ENCODE results near the gene AP1S3.

AP1S3 gene

GRCh38 chr2:223725494-223725893 is 111.9 kb downstream of the AP1S3 start:
- H2BK15ac ChIP-seq (ENCODE audit: low read depth, poor library complexity, severe bottlenecking) = no peak overlapping the region
- H3K9me3 ChIP-seq (ENCODE audit: control insufficient read depth, low read length) = no peaks in the 10 kb centered on the region
- no peaks in the 10 kb centered on the region for H3K27me3 ChIP-seq (ENCODE audit: control insufficient read depth in 1 of 2, insufficient read depth in 1 of 2, low read length in 2 of 2)
- no peak overlapping the region for H3K4ac ChIP-seq (ENCODE audit: low read depth in 1 of 2, low read length in 2 of 2)
- no peak overlapping the region for H3K23ac ChIP-seq (ENCODE audit: low read length in 2 of 2)
- no peak overlapping the region for H4K8ac ChIP-seq (ENCODE audit: low read length)
- H3K27ac ChIP-seq (ENCODE audit: low read length, poor library complexity, severe bottlenecking) = peak overlapping the region; percentile 96
- H2BK120ac ChIP-seq (ENCODE audit: low read depth, low read length) = peak overlapping the region; percentile 6
- 3% methylated on average over 5 of the region's 5 CpGs for WGBS
- peak; percentile 97 for DNase-seq
- H3K14ac ChIP-seq (ENCODE audit: low read length in 2 of 2) = no peak overlapping the region
- peaks cover 4% of the 10 kb centered on the region for H3K4me1 ChIP-seq (ENCODE audit: control insufficient read depth, insufficient read depth, low read depth, low read length)
- no peak overlapping the region for H2AFZ ChIP-seq (ENCODE audit: low read depth, low read length)
- no peak overlapping the region for H2BK5ac ChIP-seq (ENCODE audit: low read depth, low read length, poor library complexity, severe bottlenecking)
- H2AK5ac ChIP-seq (ENCODE audit: low read length, severe bottlenecking) = no peak overlapping the region
- no peak overlapping the region for H4K91ac ChIP-seq (ENCODE audit: low read length)
- no peaks in the 10 kb centered on the region for H3K79me1 ChIP-seq (replicated peaks; ENCODE audit: low read length, poor library complexity, severe bottlenecking)
- H3K4me2 ChIP-seq (ENCODE audit: low read length, poor library complexity, severe bottlenecking) = no peak overlapping the region
- H3K9ac ChIP-seq (ENCODE audit: low read length) = peak overlapping the region; percentile 40
- H2BK12ac ChIP-seq (ENCODE audit: low read length in 2 of 2) = peak overlapping the region in 1 of 2 experiments; percentile 35
- peak overlapping the region; percentile 55 to 90 for H3K18ac ChIP-seq (ENCODE audit: low read depth in 1 of 2, low read length in 2 of 2)
- peak overlapping the region in 1 of 2 experiments; percentile 15 for H3K4me3 ChIP-seq (ENCODE audit: insufficient read depth in 1 of 2, low read depth in 1 of 2, low read length in 2 of 2)
- no peaks in the 10 kb centered on the region for H3K36me3 ChIP-seq (ENCODE audit: control insufficient read depth in 1 of 2, insufficient read depth in 2 of 2, low read depth in 1 of 2, low read length in 2 of 2)

GRCh38 chr2:223724861-223725260 is 112.5 kb downstream of the AP1S3 start:
- no peak overlapping the region for H3K4me3 ChIP-seq (ENCODE audit: insufficient read depth in 1 of 2, low read depth in 1 of 2, low read length in 2 of 2)
- H3K9ac ChIP-seq (ENCODE audit: low read length) = peak overlapping the region; percentile 40
- peak overlapping the region; percentile 1 for H2BK5ac ChIP-seq (ENCODE audit: low read depth, low read length, poor library complexity, severe bottlenecking)
- H3K14ac ChIP-seq (ENCODE audit: low read length in 2 of 2) = no peak overlapping the region
- no peak overlapping the region for H2AFZ ChIP-seq (ENCODE audit: low read depth, low read length)
- no peaks in the 10 kb centered on the region for H3K36me3 ChIP-seq (ENCODE audit: control insufficient read depth in 1 of 2, insufficient read depth in 2 of 2, low read depth in 1 of 2, low read length in 2 of 2)
- no peak overlapping the region for H3K23ac ChIP-seq (ENCODE audit: low read length in 2 of 2)
- WGBS = 75% methylated on average over 4 of the region's 4 CpGs
- H4K8ac ChIP-seq (ENCODE audit: low read length) = no peak overlapping the region
- DNase-seq = peak; percentile 32
- peak overlapping the region; percentile 35 for H2AK5ac ChIP-seq (ENCODE audit: low read length, severe bottlenecking)
- peak overlapping the region; percentile 12 to 75 for H2BK12ac ChIP-seq (ENCODE audit: low read length in 2 of 2)
- peaks cover 4% of the 10 kb centered on the region for H3K4me1 ChIP-seq (ENCODE audit: control insufficient read depth, insufficient read depth, low read depth, low read length)
- no peaks in the 10 kb centered on the region for H3K27me3 ChIP-seq (ENCODE audit: control insufficient read depth in 1 of 2, insufficient read depth in 1 of 2, low read length in 2 of 2)
- no peak overlapping the region for H2BK15ac ChIP-seq (ENCODE audit: low read depth, poor library complexity, severe bottlenecking)
- peak overlapping the region in 1 of 2 experiments; percentile 50 for H3K18ac ChIP-seq (ENCODE audit: low read depth in 1 of 2, low read length in 2 of 2)
- H3K79me1 ChIP-seq (replicated peaks; ENCODE audit: low read length, poor library complexity, severe bottlenecking) = no peaks in the 10 kb centered on the region
- H3K4ac ChIP-seq (ENCODE audit: low read depth in 1 of 2, low read length in 2 of 2) = no peak overlapping the region
- H3K27ac ChIP-seq (ENCODE audit: low read length, poor library complexity, severe bottlenecking) = peak overlapping the region; percentile 96
- H3K4me2 ChIP-seq (ENCODE audit: low read length, poor library complexity, severe bottlenecking) = no peak overlapping the region
- no peak overlapping the region for H4K91ac ChIP-seq (ENCODE audit: low read length)
- H2BK120ac ChIP-seq (ENCODE audit: low read depth, low read length) = peak overlapping the region; percentile 6
- no peaks in the 10 kb centered on the region for H3K9me3 ChIP-seq (ENCODE audit: control insufficient read depth, low read length)

- H3K9me3 ChIP-seq (ENCODE audit: control insufficient read depth, low read length) = no peaks in the 10 kb centered on the region
Observed at GRCh38 chr2:223723954-223724411, 113.4 kb downstream of the AP1S3 start.

GRCh38 chr2:223722226-223722625 is 115.2 kb downstream of the AP1S3 start:
- H4K8ac ChIP-seq (ENCODE audit: low read length) = no peak overlapping the region
- no peak overlapping the region for H3K27ac ChIP-seq (ENCODE audit: low read length, poor library complexity, severe bottlenecking)
- H3K9me3 ChIP-seq (ENCODE audit: control insufficient read depth, low read length) = peaks cover 8% of the 10 kb centered on the region
- no peak overlapping the region for H3K14ac ChIP-seq (ENCODE audit: low read length in 2 of 2)
- H4K91ac ChIP-seq (ENCODE audit: low read length) = no peak overlapping the region
- no peaks in the 10 kb centered on the region for H3K79me1 ChIP-seq (replicated peaks; ENCODE audit: low read length, poor library complexity, severe bottlenecking)
- no peak overlapping the region for H2BK120ac ChIP-seq (ENCODE audit: low read depth, low read length)
- H2BK12ac ChIP-seq (ENCODE audit: low read length in 2 of 2) = no peak overlapping the region
- no peak overlapping the region for H3K4me2 ChIP-seq (ENCODE audit: low read length, poor library complexity, severe bottlenecking)
- no peak overlapping the region for H3K18ac ChIP-seq (ENCODE audit: low read depth in 1 of 2, low read length in 2 of 2)
- 89% methylated on average over 9 of the region's 9 CpGs for WGBS
- no peak for DNase-seq
- H2BK5ac ChIP-seq (ENCODE audit: low read depth, low read length, poor library complexity, severe bottlenecking) = no peak overlapping the region
- peaks cover 4% of the 10 kb centered on the region for H3K4me1 ChIP-seq (ENCODE audit: control insufficient read depth, insufficient read depth, low read depth, low read length)
- H2AK5ac ChIP-seq (ENCODE audit: low read length, severe bottlenecking) = no peak overlapping the region
- H3K23ac ChIP-seq (ENCODE audit: low read length in 2 of 2) = no peak overlapping the region
- H3K4ac ChIP-seq (ENCODE audit: low read depth in 1 of 2, low read length in 2 of 2) = no peak overlapping the region
- no peaks in the 10 kb centered on the region for H3K27me3 ChIP-seq (ENCODE audit: control insufficient read depth in 1 of 2, insufficient read depth in 1 of 2, low read length in 2 of 2)
- no peak overlapping the region for H2AFZ ChIP-seq (ENCODE audit: low read depth, low read length)
- H3K4me3 ChIP-seq (ENCODE audit: insufficient read depth in 1 of 2, low read depth in 1 of 2, low read length in 2 of 2) = no peak overlapping the region
- H3K36me3 ChIP-seq (ENCODE audit: control insufficient read depth in 1 of 2, insufficient read depth in 2 of 2, low read depth in 1 of 2, low read length in 2 of 2) = no peaks in the 10 kb centered on the region
- no peak overlapping the region for H2BK15ac ChIP-seq (ENCODE audit: low read depth, poor library complexity, severe bottlenecking)
- no peak overlapping the region for H3K9ac ChIP-seq (ENCODE audit: low read length)

More at GRCh38 chr2:223723954-223724411, 113.4 kb downstream of the AP1S3 start:
- Histone ChIP-seq H3K79me1 (replicated peaks; ENCODE audit: low read length, poor library complexity, severe bottlenecking) (no peaks in the 10 kb centered on the region), H2AFZ (ENCODE audit: low read depth, low read length) (no peak overlapping the region), H3K18ac (ENCODE audit: low read depth in 1 of 2, low read length in 2 of 2) (peak overlapping the region; percentile 43 to 70), H3K23ac (ENCODE audit: low read length in 2 of 2) (no peak overlapping the region), H3K4me1 (ENCODE audit: control insufficient read depth, insufficient read depth, low read depth, low read length) (peaks cover 4% of the 10 kb centered on the region), H4K91ac (ENCODE audit: low read length) (peak overlapping the region; percentile 80), H3K4me2 (ENCODE audit: low read length, poor library complexity, severe bottlenecking) (no peak overlapping the region), H3K4me3 (ENCODE audit: insufficient read depth in 1 of 2, low read depth in 1 of 2, low read length in 2 of 2) (no peak overlapping the region), H3K4ac (ENCODE audit: low read depth in 1 of 2, low read length in 2 of 2) (peak overlapping the region in 1 of 2 experiments; percentile 51), H2AK5ac (ENCODE audit: low read length, severe bottlenecking) (peak overlapping the region; percentile 97), H3K36me3 (ENCODE audit: control insufficient read depth in 1 of 2, insufficient read depth in 2 of 2, low read depth in 1 of 2, low read length in 2 of 2) (no peaks in the 10 kb centered on the region), H3K27me3 (ENCODE audit: control insufficient read depth in 1 of 2, insufficient read depth in 1 of 2, low read length in 2 of 2) (no peaks in the 10 kb centered on the region), H4K8ac (ENCODE audit: low read length) (peak overlapping the region; percentile 80), H3K27ac (ENCODE audit: low read length, poor library complexity, severe bottlenecking) (peak overlapping the region; percentile 96), H2BK15ac (ENCODE audit: low read depth, poor library complexity, severe bottlenecking) (no peak overlapping the region), H2BK120ac (ENCODE audit: low read depth, low read length) (peak overlapping the region; percentile 34), H2BK12ac (ENCODE audit: low read length in 2 of 2) (peak overlapping the region; percentile 80 to 95), H3K9ac (ENCODE audit: low read length) (no peak overlapping the region), H2BK5ac (ENCODE audit: low read depth, low read length, poor library complexity, severe bottlenecking) (no peak overlapping the region), H3K14ac (ENCODE audit: low read length in 2 of 2) (no peak overlapping the region)
- peak; percentile 73 for DNase-seq
- WGBS = 65% methylated on average over 5 of the region's 5 CpGs
